Measurements from ENCODE around the gene DCLK2. TPM values are rescaled to one million over a fixed set of nuclear protein-coding genes. Genes with fewer than 3 reads are reported as not detected.

DCLK2 gene
- total and polyA plus RNA-seq, 2 of the 4 experiments (the other 2 are of a cell fraction), result 11.3 to 15.5 TPM

DNA sequence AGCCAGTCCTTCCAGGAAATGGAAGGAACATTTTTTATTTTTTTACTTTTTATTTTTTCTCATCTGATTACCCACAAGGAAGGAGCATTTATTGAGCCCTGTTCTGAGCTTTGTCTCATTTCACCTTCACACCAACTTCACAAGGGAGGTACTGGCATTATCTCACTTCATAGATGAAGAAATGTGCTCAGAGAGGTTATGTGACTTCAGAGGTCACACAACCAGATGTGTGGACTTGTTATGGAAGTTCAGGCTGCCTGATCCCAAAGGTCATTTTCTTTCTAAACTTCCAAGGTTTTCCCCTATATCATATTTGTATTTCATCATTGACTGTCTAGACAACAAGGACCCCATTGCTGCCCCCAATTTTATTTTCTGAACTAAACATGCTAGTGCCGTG, 160.3 kb downstream of the DCLK2 start:
- peak overlapping the region; percentile 45; the same call in 1 of the 2 replicates for H3K56ac ChIP-seq (ENCODE audit: extremely low read depth, insufficient read depth, low read length)
- no peaks in the 10 kb centered on the region for H3K27me3 ChIP-seq (ENCODE audit: control insufficient read depth, insufficient read depth, low read length)
- no peak overlapping the region for H2AK9ac ChIP-seq (replicated peaks; ENCODE audit: low read depth, low read length, poor library complexity)
- peak overlapping the region; percentile 51; the same call in 1 of the 2 replicates for H3K27ac ChIP-seq (ENCODE audit: insufficient read depth, low read length)
- H3K23ac ChIP-seq (ENCODE audit: low read depth, low read length), result peak overlapping the region; percentile 93
- peak overlapping the region; percentile 100 for H2BK5ac ChIP-seq (ENCODE audit: low read depth, low read length, poor library complexity, severe bottlenecking)
- peak overlapping the region; percentile 86 to 96 for H4K8ac ChIP-seq (ENCODE audit: low read depth in 2 of 2, low read length in 2 of 2)
- H3K14ac ChIP-seq (replicated peaks; ENCODE audit: low read depth, low read length), result peak overlapping the region; percentile 92
- H2AFZ ChIP-seq (replicated peaks; ENCODE audit: low read length, poor library complexity), result no peak overlapping the region
- dilution Hi-C loops (cut with HindIII; ENCODE audit: low sequenced_read_pairs, unreplicated experiment) (no loop called here), in situ Hi-C loops (cut with MboI; ENCODE audit: low sequenced_read_pairs) (no loop called here), intact Hi-C loops (cut with micrococcal nuclease) (loop anchor here (5.0 kb wide), 1 partner anchor 44 kb away; no protein-coding TSS in a partner anchor)
- CTCF ChIA-PET, result no interaction called here
- H2BK20ac ChIP-seq (ENCODE audit: low read depth, low read length), result peak overlapping the region; percentile 98
- peak overlapping the region; percentile 96 for H2BK120ac ChIP-seq (ENCODE audit: low read depth, low read length)
- H3K79me1 ChIP-seq (ENCODE audit: low read depth in 1 of 2, low read length in 2 of 2), result peaks cover 25 to 46% of the 10 kb centered on the region in 2 experiments
- no peak for TF ChIP-seq CHD1 (IDR thresholded peaks at IDR 0.05; ENCODE audit: low read depth, low read length)
- no peak for TF ChIP-seq MAZ (IDR thresholded peaks at IDR 0.05; ENCODE audit: borderline replicate concordance, low read depth, low read length)
- no peak for TF ChIP-seq MAFK (IDR thresholded peaks at IDR 0.05; ENCODE audit: low read depth, low read length)
- TF ChIP-seq CEBPB (IDR thresholded peaks at IDR 0.05; ENCODE audit: low read depth, low read length), result no peak
- TF ChIP-seq MXI1 (IDR thresholded peaks at IDR 0.05; ENCODE audit: borderline replicate concordance, low read depth, low read length), result no peak
- TF ChIP-seq RCOR1 (IDR thresholded peaks at IDR 0.05; ENCODE audit: insufficient replicate concordance, low read length), result no peak
- TF ChIP-seq, protein P1, sequence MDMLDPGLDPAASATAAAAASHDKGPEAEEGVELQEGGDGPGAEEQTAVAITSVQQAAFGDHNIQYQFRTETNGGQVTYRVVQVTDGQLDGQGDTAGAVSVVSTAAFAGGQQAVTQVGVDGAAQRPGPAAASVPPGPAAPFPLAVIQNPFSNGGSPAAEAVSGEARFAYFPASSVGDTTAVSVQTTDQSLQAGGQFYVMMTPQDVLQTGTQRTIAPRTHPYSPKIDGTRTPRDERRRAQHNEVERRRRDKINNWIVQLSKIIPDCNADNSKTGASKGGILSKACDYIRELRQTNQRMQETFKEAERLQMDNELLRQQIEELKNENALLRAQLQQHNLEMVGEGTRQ (IDR thresholded peaks at IDR 0.05; ENCODE audit: low read depth, low read length), result no peak
- TF ChIP-seq, protein P2, sequence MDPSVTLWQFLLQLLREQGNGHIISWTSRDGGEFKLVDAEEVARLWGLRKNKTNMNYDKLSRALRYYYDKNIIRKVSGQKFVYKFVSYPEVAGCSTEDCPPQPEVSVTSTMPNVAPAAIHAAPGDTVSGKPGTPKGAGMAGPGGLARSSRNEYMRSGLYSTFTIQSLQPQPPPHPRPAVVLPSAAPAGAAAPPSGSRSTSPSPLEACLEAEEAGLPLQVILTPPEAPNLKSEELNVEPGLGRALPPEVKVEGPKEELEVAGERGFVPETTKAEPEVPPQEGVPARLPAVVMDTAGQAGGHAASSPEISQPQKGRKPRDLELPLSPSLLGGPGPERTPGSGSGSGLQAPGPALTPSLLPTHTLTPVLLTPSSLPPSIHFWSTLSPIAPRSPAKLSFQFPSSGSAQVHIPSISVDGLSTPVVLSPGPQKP (IDR thresholded peaks at IDR 0.05; ENCODE audit: borderline replicate concordance, low read depth, low read length), result no peak
- TF ChIP-seq RFX5 (IDR thresholded peaks at IDR 0.05; ENCODE audit: low read depth, low read length), result no peak
- TF ChIP-seq FOS (IDR thresholded peaks at IDR 0.05; ENCODE audit: low read depth, low read length), result no peak
- TF ChIP-seq SMC3 (IDR thresholded peaks at IDR 0.05; ENCODE audit: low read depth, low read length), result no peak
- TF ChIP-seq, protein P3, sequence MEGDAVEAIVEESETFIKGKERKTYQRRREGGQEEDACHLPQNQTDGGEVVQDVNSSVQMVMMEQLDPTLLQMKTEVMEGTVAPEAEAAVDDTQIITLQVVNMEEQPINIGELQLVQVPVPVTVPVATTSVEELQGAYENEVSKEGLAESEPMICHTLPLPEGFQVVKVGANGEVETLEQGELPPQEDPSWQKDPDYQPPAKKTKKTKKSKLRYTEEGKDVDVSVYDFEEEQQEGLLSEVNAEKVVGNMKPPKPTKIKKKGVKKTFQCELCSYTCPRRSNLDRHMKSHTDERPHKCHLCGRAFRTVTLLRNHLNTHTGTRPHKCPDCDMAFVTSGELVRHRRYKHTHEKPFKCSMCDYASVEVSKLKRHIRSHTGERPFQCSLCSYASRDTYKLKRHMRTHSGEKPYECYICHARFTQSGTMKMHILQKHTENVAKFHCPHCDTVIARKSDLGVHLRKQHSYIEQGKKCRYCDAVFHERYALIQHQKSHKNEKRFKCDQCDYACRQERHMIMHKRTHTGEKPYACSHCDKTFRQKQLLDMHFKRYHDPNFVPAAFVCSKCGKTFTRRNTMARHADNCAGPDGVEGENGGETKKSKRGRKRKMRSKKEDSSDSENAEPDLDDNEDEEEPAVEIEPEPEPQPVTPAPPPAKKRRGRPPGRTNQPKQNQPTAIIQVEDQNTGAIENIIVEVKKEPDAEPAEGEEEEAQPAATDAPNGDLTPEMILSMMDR (conservative IDR thresholded peaks at IDR 0.05; ENCODE audit: low read depth, low read length), result no peak
- TF ChIP-seq POLR2A (IDR thresholded peaks at IDR 0.05; ENCODE audit: low read depth, low read length), result no peak
- TF ChIP-seq NFE2L2 (IDR thresholded peaks at IDR 0.05; ENCODE audit: low read depth, low read length), result no peak
- no peak for TF ChIP-seq BHLHE40 (IDR thresholded peaks at IDR 0.05; ENCODE audit: low read depth, low read length)
- no peak for TF ChIP-seq RAD21 (IDR thresholded peaks at IDR 0.05; ENCODE audit: low read length)
- H4K20me1 ChIP-seq (ENCODE audit: insufficient read depth, low read length), result no peaks in the 10 kb centered on the region
- peak overlapping the region; percentile 98 for H4K91ac ChIP-seq (ENCODE audit: insufficient read depth, low read depth, low read length)
- DNase-seq (peak; percentile 38), ATAC-seq (ENCODE audit: low read depth) (no peak)
- no TSS peak for BruUV-seq (replicated peaks)
- H3K4me2 ChIP-seq (ENCODE audit: low read depth, low read length), result no peak overlapping the region
- peaks cover 18% of the 10 kb centered on the region for H3K9me1 ChIP-seq (ENCODE audit: insufficient read depth, low read length)
- H3K9ac ChIP-seq (ENCODE audit: low read depth, low read length), result no peak overlapping the region; the same call in 1 of the 2 replicates
- H2AK5ac ChIP-seq (ENCODE audit: low read depth, low read length), result peak overlapping the region; percentile 96
- peak overlapping the region; percentile 96 for H3K4ac ChIP-seq (ENCODE audit: low read depth, low read length)
- 0 out of 2 replicates have a peak, but pooled peaks cover 2% of the 10 kb centered on the region for H3K36me3 ChIP-seq (ENCODE audit: control insufficient read depth, insufficient read depth, low read length)
- peak overlapping the region; percentile 99 for H4K5ac ChIP-seq (ENCODE audit: low read depth, low read length)
- no peaks in the 10 kb centered on the region for H3K9me3 ChIP-seq (ENCODE audit: control insufficient read depth, insufficient read depth, low read length)
- peaks cover 37% of the 10 kb centered on the region for H3K4me1 ChIP-seq (ENCODE audit: control insufficient read depth, insufficient read depth, low read length)
- no peak overlapping the region for H3K4me3 ChIP-seq (ENCODE audit: insufficient read depth, low read depth, low read length)
- peak overlapping the region; percentile 86 for H2BK15ac ChIP-seq (ENCODE audit: low read depth, low read length)
- WGBS, 2 experiments (ENCODE audit: extremely low coverage in 2 of 2, insufficient read length in 1 of 2), result no CpG with 5 or more reads among the region's 1 CpG
- peak overlapping the region; percentile 100 for H3K18ac ChIP-seq (ENCODE audit: low read depth, low read length)
- POLR2A ChIA-PET (ENCODE audit: unreplicated experiment), result no interaction called here

Measured in IMR-90 (cell line).